Gastroesophageal sphincter (tissue), 3 donors: Measurements from ENCODE around the gene C11orf71.

Experiments used
- EP300 ChIP-seq: sonication (generic); formaldehyde crosslinking; IDR thresholded peaks from one replicate; pipeline ENCODE4 v1.6.1; 2017; ENCODE audit warnings: antibody characterized with exemption, mild to moderate bottlenecking
- POLR2A ChIP-seq, 2 donors: fragments of 450-650 bp; IDR thresholded peaks; one replicate each; pipeline ENCODE4 v1.6.1; 2017; ENCODE audit warnings: antibody characterized with exemption in 2 of 2, mild to moderate bottlenecking in 2 of 2, moderate library complexity in 1 of 2
- POLR2AphosphoS5 ChIP-seq: sonication (generic); formaldehyde crosslinking; IDR thresholded peaks from one replicate; pipeline ENCODE4 v1.6.1; 2017; ENCODE audit warnings: antibody characterized with exemption
- TF ChIP-seq, protein P1 (sequence below), 4 experiments: fragments of 200-600 bp in 2 of 4; fragments of 450-650 bp in 2 of 4; sonication (generic) in 1 of 4; IDR thresholded peaks; one replicate each; pipeline ENCODE4 v1.5.1; 2017 to 2019; ENCODE audit warnings: antibody characterized with exemption in 4 of 4, mild to moderate bottlenecking in 2 of 4, moderate library complexity in 2 of 4

DNA sequence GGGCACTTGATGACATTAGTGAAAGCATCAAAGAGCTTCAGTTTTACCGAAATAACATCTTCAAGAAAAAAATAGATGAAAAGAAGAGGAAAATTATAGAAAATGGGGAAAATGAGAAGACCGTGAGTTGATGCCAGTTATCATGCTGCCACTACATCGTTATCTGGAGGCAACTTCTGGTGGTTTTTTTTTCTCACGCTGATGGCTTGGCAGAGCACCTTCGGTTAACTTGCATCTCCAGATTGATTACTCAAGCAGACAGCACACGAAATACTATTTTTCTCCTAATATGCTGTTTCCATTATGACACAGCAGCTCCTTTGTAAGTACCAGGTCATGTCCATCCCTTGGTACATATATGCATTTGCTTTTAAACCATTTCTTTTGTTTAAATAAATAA lies 49.5 kb upstream of the C11orf71 start:
- TF ChIP-seq POLR2AphosphoS5: no peak
- TF ChIP-seq, protein P1, sequence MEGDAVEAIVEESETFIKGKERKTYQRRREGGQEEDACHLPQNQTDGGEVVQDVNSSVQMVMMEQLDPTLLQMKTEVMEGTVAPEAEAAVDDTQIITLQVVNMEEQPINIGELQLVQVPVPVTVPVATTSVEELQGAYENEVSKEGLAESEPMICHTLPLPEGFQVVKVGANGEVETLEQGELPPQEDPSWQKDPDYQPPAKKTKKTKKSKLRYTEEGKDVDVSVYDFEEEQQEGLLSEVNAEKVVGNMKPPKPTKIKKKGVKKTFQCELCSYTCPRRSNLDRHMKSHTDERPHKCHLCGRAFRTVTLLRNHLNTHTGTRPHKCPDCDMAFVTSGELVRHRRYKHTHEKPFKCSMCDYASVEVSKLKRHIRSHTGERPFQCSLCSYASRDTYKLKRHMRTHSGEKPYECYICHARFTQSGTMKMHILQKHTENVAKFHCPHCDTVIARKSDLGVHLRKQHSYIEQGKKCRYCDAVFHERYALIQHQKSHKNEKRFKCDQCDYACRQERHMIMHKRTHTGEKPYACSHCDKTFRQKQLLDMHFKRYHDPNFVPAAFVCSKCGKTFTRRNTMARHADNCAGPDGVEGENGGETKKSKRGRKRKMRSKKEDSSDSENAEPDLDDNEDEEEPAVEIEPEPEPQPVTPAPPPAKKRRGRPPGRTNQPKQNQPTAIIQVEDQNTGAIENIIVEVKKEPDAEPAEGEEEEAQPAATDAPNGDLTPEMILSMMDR (IDR thresholded peaks at IDR 0.05): no peak
- TF ChIP-seq EP300: no peak
- no peak for TF ChIP-seq POLR2A (IDR thresholded peaks at IDR 0.05)
